D341Med (cell line): ENCODE results near the gene RERE.
"Not testable (repeated sequence)": the region's sequence is repeated elsewhere in the genome, so short reads cannot be mapped to it uniquely, and the experiment has no call there.

Experiments used
- DNase-seq: peaks from one replicate; pipeline ENCODE4 v3.0.0; 2012; ENCODE audit warnings: low spot score

RERE gene

GRCh38 chr1:8841395-8841794, 24.0 kb upstream of the RERE start:
- no peak for DNase-seq

GRCh38 chr1:8839990-8840389, 22.6 kb upstream of the RERE start:
- DNase-seq, result no peak

GRCh38 chr1:8835941-8836643, 18.7 kb upstream of the RERE start:
- no peak for DNase-seq

- no peak for DNase-seq
Observed at GRCh38 chr1:8831340-8831739, 13.9 kb upstream of the RERE start.

GRCh38 chr1:8830732-8831131, 13.3 kb upstream of the RERE start:
- DNase-seq, result not testable (repeated sequence)

- no peak for DNase-seq
Observed at GRCh38 chr1:8825985-8826481, 8.6 kb upstream of the RERE start.

GRCh38 chr1:8823295-8823664, 5.8 kb upstream of the RERE start:
- no peak for DNase-seq

GRCh38 chr1:8822373-8823294, 5.2 kb upstream of the RERE start:
- DNase-seq, result no peak

- DNase-seq, result no peak
Observed at GRCh38 chr1:8821084-8821483, 3.6 kb upstream of the RERE start.

GRCh38 chr1:8818789-8819188, 1.3 kb upstream of the RERE start:
- DNase-seq, result not testable (repeated sequence)

GRCh38 chr1:8818325-8818775, 910 bp upstream of the RERE start:
- DNase-seq, result no peak

GRCh38 chr1:8816831-8817411, 519 bp downstream of the RERE start:
- DNase-seq, result peak; percentile 58

GRCh38 chr1:8816264-8816663, 1.2 kb downstream of the RERE start:
- DNase-seq, result no peak

GRCh38 chr1:8815582-8816151, 1.8 kb downstream of the RERE start:
- no peak for DNase-seq

GRCh38 chr1:8814865-8815264, 2.6 kb downstream of the RERE start:
- DNase-seq, result peak; percentile 41

- DNase-seq, result no peak
Observed at GRCh38 chr1:8813991-8814390, 3.4 kb downstream of the RERE start.

- DNase-seq, result no peak
Observed at GRCh38 chr1:8813016-8813763, 4.2 kb downstream of the RERE start.

- no peak for DNase-seq
Observed at GRCh38 chr1:8812081-8812480, 5.4 kb downstream of the RERE start.

- no peak for DNase-seq
Observed at GRCh38 chr1:8810987-8811386, 6.5 kb downstream of the RERE start.

GRCh38 chr1:8809342-8809736, 8.1 kb downstream of the RERE start:
- no peak for DNase-seq

- DNase-seq, result no peak
Observed at GRCh38 chr1:8807004-8807403, 10.4 kb downstream of the RERE start.

GRCh38 chr1:8800416-8800815, 17.0 kb downstream of the RERE start:
- no peak for DNase-seq
